ENCODE data around the gene RIPK1.

RIPK1 gene

DNA sequence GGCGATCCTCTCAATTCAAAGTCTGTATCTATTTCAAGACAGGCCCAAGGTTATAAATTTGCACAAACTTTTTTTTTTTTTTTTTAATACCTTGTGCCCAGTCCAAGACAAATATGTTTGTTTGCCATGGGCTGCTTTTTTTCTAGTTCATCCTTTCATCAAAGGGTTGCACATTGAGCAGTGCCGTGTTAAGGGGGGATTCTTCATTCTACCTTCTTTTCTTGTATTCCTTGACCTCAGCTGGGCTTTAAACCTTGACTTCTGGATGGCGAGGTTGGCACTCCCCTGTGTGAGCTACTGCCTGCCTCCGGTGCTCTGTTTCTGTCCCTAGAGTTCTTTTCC, 7.4 kb downstream of the RIPK1 start:
- TF ChIP-seq, protein P1, sequence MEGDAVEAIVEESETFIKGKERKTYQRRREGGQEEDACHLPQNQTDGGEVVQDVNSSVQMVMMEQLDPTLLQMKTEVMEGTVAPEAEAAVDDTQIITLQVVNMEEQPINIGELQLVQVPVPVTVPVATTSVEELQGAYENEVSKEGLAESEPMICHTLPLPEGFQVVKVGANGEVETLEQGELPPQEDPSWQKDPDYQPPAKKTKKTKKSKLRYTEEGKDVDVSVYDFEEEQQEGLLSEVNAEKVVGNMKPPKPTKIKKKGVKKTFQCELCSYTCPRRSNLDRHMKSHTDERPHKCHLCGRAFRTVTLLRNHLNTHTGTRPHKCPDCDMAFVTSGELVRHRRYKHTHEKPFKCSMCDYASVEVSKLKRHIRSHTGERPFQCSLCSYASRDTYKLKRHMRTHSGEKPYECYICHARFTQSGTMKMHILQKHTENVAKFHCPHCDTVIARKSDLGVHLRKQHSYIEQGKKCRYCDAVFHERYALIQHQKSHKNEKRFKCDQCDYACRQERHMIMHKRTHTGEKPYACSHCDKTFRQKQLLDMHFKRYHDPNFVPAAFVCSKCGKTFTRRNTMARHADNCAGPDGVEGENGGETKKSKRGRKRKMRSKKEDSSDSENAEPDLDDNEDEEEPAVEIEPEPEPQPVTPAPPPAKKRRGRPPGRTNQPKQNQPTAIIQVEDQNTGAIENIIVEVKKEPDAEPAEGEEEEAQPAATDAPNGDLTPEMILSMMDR (IDR thresholded peaks at IDR 0.05) = no peak

DNA sequence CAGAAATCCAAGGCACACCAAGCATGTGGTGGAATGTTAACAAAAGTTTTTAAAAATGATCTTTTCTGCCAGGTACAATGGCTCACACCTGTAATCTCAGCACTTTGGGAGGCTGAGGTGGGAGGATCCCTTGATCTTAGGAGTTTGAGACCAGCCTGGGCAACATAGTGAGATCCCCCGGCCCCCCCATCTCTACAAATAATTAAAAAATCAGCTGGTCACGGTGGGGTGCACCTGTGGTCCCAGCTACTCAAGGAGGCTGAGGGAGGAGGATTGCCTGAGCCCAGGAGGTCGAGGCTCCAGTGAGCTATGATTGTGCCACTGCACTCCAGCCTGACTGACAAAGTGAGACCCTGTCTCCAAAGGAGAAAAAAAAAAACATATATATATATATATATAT, 8.0 kb downstream of the RIPK1 start:
- TF ChIP-seq, protein P1 (IDR thresholded peaks at IDR 0.05) = no peak

DNA sequence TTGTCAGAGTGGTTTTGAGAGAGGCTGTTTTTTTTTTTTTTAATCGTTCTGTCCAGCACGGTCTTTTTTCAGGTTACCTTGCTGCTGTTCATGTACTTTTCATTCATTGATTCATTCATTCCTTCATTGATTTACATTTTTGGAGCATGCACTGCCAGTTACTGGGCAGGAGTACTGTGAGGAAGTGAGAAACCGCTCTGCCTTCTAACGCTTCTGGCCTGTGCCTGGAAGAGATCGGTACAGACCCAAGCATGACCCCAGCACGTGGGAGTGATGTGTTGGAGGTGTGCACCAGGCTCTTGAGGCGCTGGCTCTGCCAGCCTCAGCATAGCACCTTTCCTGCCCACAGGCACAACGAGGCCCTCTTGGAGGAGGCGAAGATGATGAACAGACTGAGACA, 9.1 kb downstream of the RIPK1 start:
- TF ChIP-seq, protein P1 (IDR thresholded peaks at IDR 0.05) = no peak

DNA sequence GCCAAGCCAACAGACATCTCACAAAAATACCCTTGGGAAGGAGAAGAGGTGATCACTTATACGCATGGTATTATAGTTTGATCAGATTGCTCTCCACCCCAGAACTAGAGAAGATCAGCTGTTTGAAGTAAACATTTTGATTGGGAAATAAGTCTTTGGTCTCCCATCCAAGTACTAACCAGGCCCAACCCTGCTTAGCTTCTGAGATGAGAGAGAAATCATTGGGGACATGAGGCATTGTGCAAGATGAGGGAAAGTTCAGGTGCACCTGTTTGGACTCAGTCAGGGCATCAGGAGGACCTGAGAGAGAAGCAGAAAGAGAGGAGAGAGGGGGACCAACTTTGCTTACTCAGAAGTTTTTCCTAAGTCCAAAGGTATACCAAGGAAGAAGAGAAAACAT, 11.4 kb downstream of the RIPK1 start:
- TF ChIP-seq, protein P1 (IDR thresholded peaks at IDR 0.05) = no peak

DNA sequence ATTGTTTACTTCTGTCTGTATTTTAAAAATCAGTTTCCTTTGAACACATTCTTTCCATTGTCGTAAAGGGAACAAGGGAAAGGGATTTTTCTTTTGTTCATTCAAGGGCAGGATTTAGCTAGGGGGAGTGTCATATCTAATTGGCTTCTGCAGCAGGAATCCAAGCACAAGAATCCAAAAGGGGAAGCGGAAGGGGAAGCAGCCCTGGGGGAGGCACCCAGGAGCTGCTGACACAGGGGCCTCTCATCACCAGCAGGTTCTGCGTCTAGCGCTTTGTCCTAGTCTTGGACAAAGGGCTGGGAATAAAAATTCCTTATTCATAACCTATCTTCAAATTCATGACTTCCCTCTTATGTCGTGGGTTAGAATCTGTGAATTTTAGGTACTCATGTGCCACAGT, 13.7 kb downstream of the RIPK1 start:
- TF ChIP-seq, protein P1 (IDR thresholded peaks at IDR 0.05) = no peak

DNA sequence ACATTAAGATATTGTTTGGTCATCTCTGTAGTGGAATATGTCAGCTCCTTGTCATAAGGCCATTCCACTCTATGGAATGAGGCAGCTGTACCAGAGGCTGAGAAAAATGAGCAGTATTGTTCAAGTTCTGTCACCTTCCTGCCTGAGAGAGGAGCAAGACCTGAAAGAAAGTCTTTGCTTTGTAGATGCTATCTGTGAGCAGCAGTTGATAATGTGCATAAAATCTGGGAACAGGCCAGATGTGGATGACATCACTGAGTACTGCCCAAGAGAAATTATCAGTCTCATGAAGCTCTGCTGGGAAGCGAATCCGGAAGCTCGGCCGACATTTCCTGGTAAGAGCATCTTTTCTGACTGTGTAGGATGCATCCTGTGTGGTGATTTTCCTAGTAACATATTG, 16.8 kb downstream of the RIPK1 start:
- TF ChIP-seq, protein P1 (IDR thresholded peaks at IDR 0.05) = no peak

DNA sequence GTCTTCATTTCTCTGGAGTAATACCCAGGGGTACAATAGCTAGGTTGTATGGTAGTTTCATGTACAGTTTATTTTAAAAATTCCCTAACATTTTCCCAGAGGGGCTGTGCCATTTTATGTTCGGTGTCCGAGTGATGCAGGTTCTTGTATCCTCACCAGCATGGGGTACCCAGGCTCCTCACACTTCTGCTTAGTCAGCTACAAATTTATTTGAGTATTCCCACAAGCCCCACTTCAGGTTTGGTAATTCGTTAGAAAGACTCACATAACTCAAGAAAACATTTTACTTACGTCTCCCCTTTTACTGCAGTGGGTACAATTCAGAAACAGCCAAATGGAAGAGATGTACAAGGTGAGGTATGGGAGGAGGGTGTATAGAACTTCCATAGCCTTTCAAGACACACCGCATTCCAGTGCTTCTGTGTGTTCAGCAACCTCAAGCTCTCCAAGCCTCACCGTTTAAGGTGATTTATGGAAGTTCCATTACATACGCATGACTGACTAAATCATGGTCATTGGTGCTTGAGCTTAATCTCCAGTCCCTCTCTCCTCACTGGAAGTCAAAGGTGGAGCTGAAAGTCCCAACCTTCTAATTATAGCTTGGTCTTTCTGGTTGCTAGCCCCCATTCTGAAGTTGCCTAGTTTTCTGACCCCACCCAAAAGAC, 18.1 kb downstream of the RIPK1 start:
- TF ChIP-seq, protein P1 (IDR thresholded peaks at IDR 0.05) = no peak

DNA sequence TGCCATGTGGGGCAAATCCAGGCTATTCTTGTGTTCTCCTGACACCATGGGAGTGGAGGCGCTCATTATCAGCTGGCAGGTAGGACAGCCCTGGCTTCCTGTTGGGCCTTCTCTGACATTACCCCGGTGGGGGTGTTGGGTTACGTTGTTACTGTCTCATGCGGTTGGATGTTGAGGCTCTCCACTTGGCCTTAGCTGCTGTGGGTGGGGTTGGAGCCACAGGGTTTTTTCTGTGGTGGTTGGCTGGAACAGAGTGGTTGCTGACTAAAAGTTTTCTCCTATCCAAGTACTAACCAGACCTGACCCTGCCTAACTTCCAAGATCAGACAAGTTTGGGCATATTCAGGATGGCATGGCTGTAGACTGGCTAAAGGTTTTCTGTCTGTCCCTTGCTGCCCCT, 20.2 kb downstream of the RIPK1 start:
- TF ChIP-seq, protein P1 (IDR thresholded peaks at IDR 0.05) = no peak
